HG03159 (cell line): ENCODE measurements around the gene UBR3.
"Not testable (repeated sequence)": the region's sequence is repeated elsewhere in the genome, so short reads cannot be mapped to it uniquely, and the experiment has no call there.

ENCODE experiments used
- ATAC-seq: cut with Tn5 transposase; IDR thresholded peaks from one replicate; pipeline ENCODE4 v1.9.1; 2021; ENCODE audit warnings: mild to moderate bottlenecking, moderate library complexity; ENCODE audit not compliant: unreplicated experiment

The UBR3 gene

GRCh38 chr2:169945515-169945914 is 118.3 kb downstream of the UBR3 start:
- ATAC-seq = no peak

- no peak for ATAC-seq
Measured at GRCh38 chr2:169946092-169946491, 118.8 kb downstream of the UBR3 start.

- no peak for ATAC-seq
Measured at GRCh38 chr2:169946546-169946945, 119.3 kb downstream of the UBR3 start.

- ATAC-seq = no peak
Measured at GRCh38 chr2:169955940-169956339, 128.7 kb downstream of the UBR3 start.

- ATAC-seq = not testable (repeated sequence)
Measured at GRCh38 chr2:169957219-169957618, 130.0 kb downstream of the UBR3 start.

- no peak for ATAC-seq
Measured at GRCh38 chr2:169961911-169962310, 134.7 kb downstream of the UBR3 start.

GRCh38 chr2:169963786-169964185 is 136.5 kb downstream of the UBR3 start:
- no peak for ATAC-seq

GRCh38 chr2:169964740-169965139 is 137.5 kb downstream of the UBR3 start:
- ATAC-seq = no peak

GRCh38 chr2:169965495-169965894 is 138.2 kb downstream of the UBR3 start:
- no peak for ATAC-seq

- ATAC-seq = no peak
Measured at GRCh38 chr2:169966454-169966853, 139.2 kb downstream of the UBR3 start.

GRCh38 chr2:169968743-169969142 is 141.5 kb downstream of the UBR3 start:
- ATAC-seq = no peak

- no peak for ATAC-seq
Measured at GRCh38 chr2:169975221-169975620, 148.0 kb downstream of the UBR3 start.

GRCh38 chr2:169976335-169976851 is 149.1 kb downstream of the UBR3 start:
- ATAC-seq = no peak

- no peak for ATAC-seq
Measured at GRCh38 chr2:169977530-169977929, 150.3 kb downstream of the UBR3 start.

GRCh38 chr2:169978402-169979017 is 151.3 kb downstream of the UBR3 start:
- no peak for ATAC-seq

GRCh38 chr2:169979025-169979424 is 151.8 kb downstream of the UBR3 start:
- ATAC-seq = no peak

GRCh38 chr2:169980001-169980400 is 152.7 kb downstream of the UBR3 start:
- no peak for ATAC-seq

GRCh38 chr2:169980643-169981042 is 153.4 kb downstream of the UBR3 start:
- ATAC-seq = no peak

- ATAC-seq = no peak
Measured at GRCh38 chr2:169982929-169983328, 155.7 kb downstream of the UBR3 start.

- no peak for ATAC-seq
Measured at GRCh38 chr2:169983506-169983905, 156.3 kb downstream of the UBR3 start.

- no peak for ATAC-seq
Measured at GRCh38 chr2:169984145-169984544, 156.9 kb downstream of the UBR3 start.

- no peak for ATAC-seq
Measured at GRCh38 chr2:169994752-169995151, 167.5 kb downstream of the UBR3 start.
